HG03025 (cell line): ENCODE measurements around the gene CCDC69.
"Not testable (repeated sequence)": the region's sequence is repeated elsewhere in the genome, so short reads cannot be mapped to it uniquely, and the experiment has no call there.

Experiments
- ATAC-seq: cut with Tn5 transposase; IDR thresholded peaks from one replicate; pipeline ENCODE4 v1.9.1; 2021; ENCODE audit warnings: mild to moderate bottlenecking, moderate library complexity; ENCODE audit not compliant: unreplicated experiment, low FRiP score

CCDC69 gene, protein sequence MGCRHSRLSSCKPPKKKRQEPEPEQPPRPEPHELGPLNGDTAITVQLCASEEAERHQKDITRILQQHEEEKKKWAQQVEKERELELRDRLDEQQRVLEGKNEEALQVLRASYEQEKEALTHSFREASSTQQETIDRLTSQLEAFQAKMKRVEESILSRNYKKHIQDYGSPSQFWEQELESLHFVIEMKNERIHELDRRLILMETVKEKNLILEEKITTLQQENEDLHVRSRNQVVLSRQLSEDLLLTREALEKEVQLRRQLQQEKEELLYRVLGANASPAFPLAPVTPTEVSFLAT

DNA sequence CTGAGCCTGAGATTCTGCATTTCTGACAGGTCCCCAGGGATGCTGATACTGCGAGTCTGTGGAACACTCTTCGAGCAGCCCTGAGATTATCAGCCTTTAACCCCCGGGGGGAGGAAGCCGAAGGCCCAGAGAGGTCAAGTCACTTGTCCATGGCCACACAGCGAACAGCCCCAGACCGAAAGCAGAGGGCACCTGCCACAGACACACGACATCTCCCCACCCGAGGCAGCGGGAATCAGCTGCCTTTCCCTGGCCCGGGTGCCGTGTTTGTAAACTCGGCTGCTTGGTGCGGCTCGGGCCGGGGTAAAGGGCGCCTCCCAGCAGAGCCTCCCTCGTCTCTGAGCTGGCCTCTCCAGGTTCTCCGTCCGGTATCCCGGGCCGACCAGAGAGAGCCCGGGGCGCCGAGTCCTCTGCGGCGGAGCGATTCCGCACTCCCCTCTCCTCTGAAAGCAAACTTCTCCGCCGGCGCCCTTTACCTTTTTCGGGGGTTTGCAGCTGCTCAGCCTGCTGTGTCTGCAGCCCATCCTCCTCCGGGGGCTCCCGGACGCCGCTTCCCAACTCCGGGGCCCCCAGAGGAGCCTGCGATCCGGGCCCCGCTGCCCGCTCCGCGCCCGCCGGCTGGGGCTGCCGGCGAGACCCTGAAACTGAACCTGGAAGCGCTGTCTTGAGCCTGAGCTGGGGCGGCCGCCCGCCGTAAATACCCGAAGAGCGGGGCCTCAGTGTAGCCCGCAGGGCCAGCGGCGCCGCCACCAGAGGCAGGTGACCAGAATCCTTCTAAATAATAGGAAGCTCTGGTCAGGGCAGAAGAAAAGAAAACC is at the start of gene CCDC69:
Gene CCDC69, minus strand, starts transcription at position 646 of the 818 bp plus-strand sequence. Its CDS starts 122 bp downstream, at position 524.
- ATAC-seq = peak; percentile 61

DNA sequence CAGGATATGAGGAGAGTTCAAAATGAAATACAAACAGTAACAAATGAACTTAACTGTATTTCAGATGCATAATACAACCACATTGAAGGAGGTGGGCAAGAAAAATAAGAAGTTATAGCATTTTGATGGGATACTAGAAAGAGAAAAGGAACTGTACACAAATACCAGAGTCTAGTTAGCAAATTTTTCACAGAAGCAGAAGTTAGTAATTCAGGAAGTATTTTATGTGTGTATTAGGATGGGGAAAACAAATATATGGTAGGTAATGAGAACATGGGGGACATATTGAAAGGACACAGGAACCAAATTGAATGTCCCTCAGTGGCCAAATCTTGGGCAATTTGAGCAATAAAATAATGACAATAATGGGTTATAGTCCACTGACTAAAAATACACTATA is 47.4 kb upstream of the CCDC69 start:
- no peak for ATAC-seq

DNA sequence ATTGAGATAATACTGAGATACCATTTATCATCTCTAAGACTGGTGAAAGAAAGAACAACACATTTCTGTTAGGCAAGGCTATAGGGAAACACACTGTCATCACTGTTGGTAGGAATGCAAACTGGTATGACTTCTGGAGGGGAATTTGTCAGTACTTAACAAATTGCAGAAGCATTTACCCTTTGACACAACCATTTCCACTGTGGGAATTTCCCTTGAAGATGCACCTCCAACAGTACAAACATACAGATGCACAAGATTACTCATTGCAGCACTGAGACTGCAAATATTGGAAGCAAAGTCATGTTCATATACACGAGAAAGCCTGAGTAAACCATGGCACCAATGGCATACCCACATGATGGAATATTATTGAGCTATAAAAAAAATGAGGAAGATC is 46.7 kb upstream of the CCDC69 start:
- peak; percentile 62 for ATAC-seq

- ATAC-seq = no peak
Observed at GRCh38 chr5:151267491-151268260, 43.8 kb upstream of the CCDC69 start.

GRCh38 chr5:151264113-151264512 is 40.2 kb upstream of the CCDC69 start:
- no peak for ATAC-seq

DNA sequence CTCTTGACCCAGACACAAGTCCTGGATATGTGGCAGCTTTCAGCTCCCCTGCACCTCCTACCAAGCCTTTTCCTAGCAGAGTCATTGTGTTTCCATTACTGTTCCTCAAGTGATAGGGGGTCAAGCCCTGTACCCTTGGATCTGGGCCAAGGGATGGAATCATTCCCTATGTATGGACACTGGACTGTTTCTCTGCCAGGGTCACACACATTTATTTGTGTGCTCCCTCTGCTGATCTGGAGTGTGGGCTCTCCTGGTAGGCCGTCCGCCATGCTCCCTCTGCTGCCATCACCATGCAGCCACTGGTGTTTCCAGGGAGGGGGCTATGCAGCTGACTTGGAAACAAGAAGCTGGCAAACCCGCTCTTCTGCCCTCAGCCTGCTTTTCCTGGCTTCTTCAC is 38.6 kb upstream of the CCDC69 start:
- no peak for ATAC-seq

DNA sequence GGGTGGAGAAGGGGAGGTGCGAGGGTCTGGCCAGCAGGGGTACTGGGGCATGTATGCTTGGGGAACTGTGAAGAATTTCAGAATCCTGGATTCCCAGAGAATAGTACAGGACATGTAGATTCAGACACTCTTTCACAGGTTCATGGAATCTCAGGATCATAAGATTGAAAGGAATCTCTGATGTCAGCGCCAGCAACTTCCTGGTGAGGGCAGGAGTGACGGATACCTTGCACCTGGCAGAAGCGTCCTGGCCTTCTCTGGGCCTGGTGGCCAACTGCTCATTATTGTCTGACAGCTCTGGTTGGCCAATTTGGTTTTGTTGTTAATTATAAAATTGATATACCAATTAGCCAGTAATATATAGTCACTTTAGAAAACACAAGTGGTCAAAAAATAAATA is 36.0 kb upstream of the CCDC69 start:
- no peak for ATAC-seq

- ATAC-seq = no peak
Observed at GRCh38 chr5:151258816-151259215, 34.9 kb upstream of the CCDC69 start.

DNA sequence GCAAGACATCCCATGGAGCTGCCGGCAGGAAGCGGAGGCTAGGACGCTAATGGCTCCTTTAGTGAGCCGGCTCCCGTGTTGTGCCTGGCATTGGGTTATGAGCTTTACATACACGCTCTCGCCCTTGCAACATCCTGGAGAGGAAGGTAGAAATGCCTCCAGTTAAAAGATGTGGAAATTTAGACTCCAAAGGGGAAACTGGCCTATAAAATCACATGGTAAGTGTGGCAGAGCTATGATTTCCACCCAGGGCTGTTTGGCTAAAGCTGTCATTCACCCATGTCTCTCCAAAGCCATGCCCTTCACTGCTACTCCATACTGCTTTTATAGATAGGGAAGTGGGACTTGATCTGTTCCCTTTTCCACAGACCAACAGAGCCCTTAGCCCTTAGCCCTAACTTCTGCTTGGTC is 34.3 kb upstream of the CCDC69 start:
- ATAC-seq = no peak

DNA sequence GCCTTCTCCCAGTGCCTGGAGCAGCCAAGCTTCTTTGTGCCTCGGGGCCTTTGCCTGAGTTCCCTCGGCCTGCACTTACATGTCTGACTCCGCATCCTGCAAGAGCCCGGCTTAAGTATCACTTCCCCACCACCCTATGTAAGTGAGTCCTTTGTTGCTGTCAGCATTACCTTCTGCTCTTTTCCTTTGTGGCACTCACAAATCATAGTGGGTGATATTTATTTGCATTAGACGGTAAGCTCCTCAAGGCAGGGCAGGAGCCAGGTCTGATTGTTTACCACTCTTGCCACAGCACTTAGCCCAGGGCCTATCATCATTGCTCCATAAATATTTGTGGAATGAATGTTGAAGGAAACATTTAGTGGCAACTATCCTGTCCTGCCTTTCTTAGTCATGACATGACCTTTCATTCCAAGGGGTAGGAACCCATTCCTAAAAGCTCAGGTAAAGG is 33.9 kb upstream of the CCDC69 start:
- ATAC-seq = peak; percentile 34

- ATAC-seq = peak; percentile 40
Observed at GRCh38 chr5:151255621-151256286, 31.9 kb upstream of the CCDC69 start.

- ATAC-seq = not testable (repeated sequence)
Observed at GRCh38 chr5:151254990-151255389, 31.1 kb upstream of the CCDC69 start.

- ATAC-seq = no peak
Observed at GRCh38 chr5:151254556-151254955, 30.7 kb upstream of the CCDC69 start.

- no peak for ATAC-seq
Observed at GRCh38 chr5:151253605-151253950, 29.7 kb upstream of the CCDC69 start.

DNA sequence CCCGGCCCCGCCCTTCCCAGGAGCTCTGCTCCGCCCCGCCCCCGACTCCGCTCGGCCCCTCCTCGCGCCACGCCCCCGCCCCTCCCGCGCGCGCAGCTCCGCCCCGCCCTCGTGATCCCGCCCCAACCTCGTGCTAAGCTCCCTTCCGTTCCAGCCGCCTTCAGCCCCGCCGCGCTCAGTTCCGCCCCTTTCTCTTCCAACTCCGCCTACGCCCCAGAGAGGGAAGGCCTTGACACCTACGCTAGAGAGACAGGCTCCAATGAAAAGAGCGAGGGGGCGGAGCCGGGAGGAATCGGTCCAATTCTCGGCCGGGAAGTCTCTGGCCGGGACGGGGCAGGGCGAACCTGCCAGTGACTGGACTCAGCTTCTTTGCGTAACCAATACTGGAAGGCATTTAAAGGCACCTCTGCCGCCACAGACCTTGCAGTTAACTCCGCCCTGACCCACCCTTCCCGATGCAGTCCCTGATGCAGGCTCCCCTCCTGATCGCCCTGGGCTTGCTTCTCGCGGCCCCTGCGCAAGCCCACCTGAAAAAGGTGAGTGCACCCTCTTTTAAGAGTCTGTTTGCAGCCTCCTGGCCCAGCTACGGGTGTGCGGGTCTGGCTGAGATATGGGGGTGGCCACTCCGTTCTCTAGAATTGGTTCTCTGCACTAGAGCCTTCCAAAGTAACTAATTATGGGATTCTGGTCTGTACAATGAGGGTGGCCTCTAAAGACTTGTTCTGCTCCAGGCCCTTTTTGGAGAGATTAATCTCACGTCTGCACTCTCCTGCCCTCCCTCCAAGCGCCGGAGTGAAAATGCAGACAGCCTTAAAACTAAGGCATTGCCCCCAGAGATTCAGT is 29.1 kb upstream of the CCDC69 start, which contains the start of gene GM2A:
Gene GM2A, plus strand, starts transcription at position 424 of the 843 bp plus-strand sequence. Its CDS starts 32 bp downstream, at position 456.
- ATAC-seq = peak; percentile 72

GRCh38 chr5:151251621-151252020 is 27.7 kb upstream of the CCDC69 start:
- no peak for ATAC-seq

GRCh38 chr5:151251001-151251551 is 27.2 kb upstream of the CCDC69 start:
- no peak for ATAC-seq

GRCh38 chr5:151250346-151251000 is 26.6 kb upstream of the CCDC69 start:
- ATAC-seq = no peak

GRCh38 chr5:151249281-151249680 is 25.4 kb upstream of the CCDC69 start:
- no peak for ATAC-seq
